ENCODE data around the gene FAXC.
A peak's percentile ranks its signal among the peaks of the same experiment; 100 is the strongest.
"Not testable (repeated sequence)": the region's sequence is repeated elsewhere in the genome, so short reads cannot be mapped to it uniquely, and the experiment has no call there.

The FAXC gene

DNA sequence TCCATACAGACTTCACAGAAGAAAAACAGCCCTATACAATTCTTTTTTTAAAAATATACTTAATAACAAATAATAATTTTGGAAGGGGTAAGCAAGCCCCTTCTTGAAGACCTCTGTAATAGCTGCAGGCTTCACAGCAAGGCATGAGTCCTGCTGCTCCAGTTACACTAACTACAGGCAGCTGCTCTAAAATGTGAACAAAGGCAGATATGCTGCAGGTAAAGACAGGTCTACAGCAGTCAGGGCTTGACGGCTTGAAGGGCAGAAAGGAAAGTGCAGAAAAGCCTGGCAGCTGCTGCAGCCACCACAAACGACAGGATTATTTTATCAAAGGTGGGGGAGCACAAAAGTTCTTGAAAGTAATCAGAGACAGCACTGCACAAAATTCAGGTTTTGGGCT, 11.3 kb downstream of the FAXC start:
- no peak for DNase-seq

DNA sequence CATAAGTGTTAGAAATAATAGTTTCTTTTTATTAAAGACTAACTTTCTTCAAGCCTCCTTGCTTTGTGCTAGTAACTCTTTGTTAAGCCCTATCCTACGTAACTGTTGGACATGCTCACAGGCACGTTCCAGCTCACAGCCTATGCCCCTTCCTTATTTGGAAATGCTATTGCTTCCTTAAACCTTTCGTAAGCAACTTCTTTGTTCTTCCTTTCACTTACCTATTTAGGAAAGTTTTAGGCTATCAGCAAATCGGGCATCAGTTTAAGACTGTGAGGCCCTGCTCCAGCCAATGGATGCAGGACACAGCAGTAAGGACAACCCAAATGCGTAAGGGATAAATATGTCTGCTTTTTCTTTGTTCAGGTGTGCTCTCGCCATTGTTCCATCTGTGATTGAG, 14.2 kb downstream of the FAXC start:
- DNase-seq = not testable (repeated sequence)

DNA sequence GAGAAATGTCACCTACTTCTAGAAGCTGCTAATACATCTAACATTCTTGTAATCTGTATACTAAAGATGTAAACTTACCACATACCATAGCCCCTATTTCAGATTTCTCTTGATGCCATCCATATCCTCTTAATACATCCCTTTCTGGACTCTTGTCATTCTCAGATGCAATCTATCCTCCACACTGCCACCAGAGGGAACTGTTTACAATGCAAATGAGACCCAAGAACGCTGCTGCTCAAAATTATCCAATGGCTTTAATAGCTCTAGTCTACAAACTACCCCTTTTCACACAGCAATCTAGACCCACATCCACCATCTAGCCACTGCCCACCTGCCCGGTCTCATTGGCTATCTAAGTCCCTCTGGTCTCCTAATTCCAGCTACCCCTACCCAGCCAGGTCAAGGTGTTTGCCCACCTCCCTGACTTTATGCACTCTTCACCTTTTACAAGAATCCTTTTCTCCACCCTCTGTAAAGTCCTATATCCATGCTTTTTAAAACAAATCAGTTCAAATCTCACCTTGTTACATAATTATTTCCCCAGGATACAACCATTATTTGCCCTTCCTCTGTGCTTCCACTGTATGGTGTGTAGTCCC, 14.8 kb downstream of the FAXC start:
- peak; percentile 21 for DNase-seq

DNA sequence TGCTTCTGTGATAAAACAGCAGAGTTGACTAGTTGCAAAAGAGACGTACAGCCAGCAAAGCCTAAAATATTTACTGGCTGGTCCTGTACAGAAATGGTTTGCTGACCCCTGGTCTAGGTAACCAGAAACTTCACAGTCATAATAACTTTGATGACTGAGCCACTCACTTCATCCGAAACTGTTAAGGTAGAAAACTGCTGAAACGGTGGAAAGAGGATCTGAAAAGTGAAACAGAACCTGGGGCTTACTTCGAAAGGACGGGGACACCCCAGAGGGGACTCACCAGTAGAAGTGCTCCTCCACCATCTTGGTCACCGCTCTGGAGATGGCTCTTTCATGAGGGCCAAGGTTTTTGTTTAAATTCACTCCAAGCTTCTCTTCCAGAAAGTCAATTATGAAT, 16.4 kb downstream of the FAXC start:
- DNase-seq = no peak

DNA sequence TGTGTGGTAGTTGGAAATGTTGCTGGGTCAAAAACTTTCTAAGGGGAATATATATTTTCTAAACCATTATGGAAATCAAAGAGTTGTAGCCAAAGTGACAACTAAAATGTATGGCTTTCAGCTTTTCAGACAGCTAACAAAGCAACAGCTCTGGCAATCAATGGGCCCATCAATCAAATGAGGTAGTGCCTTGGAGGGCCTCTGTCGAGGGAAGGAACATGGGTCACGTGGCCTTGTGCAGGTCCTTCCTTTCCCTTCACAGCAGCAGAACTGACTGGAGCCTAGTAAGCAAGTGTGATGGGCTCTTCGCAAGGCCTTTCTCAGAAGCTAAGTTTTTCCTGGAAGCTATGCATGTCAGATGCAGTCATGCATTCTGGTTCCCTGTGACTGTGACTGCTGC, 17.9 kb downstream of the FAXC start:
- no peak for DNase-seq

DNA sequence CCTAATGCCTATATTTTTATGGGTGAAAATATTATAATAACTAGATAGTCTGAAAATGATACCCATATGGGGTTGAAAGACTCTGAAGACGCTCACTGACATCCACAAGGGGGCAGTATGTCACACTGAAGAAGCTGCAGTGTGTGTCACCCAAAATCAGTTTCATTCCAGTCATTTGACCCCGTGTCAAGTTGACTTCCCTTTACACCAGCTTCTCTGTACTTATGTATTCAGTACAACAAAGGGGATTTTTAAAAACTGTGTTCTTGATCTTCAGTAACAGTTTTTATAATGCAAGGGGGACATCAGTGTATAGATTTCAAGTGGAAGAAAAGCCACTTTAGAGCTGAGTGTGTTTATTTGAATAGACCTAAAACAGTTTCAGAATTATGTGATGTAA, 19.3 kb downstream of the FAXC start:
- DNase-seq = no peak

DNA sequence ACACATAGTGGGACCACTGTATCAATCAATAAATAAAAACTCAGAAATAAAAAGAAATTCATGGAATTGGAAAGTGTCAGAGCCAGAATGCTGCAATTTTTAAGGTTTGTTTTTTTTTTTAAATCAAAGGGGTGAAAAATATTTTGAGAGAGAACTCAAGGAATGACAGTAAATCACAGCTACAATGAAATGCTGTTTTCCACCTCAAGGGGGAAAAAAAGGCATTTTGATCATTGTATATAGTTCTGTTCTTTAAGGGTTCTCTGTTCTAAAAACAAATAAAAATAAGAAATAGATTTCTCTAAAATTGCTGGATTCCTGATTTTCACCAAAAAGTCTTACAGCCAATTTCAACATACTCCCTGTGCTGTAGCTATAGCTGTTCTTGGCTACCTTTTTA, 24.5 kb downstream of the FAXC start:
- no peak for DNase-seq

DNA sequence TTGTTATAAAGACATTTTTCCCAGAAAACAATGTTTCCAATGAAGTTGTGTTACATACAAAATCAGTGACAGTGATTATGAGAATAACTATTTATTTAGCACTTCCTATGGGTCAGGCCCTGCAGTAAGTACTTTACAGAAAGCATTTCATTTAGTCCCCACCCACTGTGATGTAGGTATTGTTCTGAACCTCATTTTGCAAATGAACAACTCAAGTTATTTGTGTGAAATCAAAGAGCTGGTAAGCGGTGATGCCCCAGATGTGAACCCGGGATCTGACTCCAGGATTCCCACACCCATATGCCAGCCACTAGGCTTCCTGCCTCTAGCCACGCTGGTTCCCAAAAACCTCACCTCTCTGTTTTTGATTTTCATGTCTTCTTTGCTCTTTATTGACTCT, 30.9 kb downstream of the FAXC start:
- DNase-seq = no peak

DNA sequence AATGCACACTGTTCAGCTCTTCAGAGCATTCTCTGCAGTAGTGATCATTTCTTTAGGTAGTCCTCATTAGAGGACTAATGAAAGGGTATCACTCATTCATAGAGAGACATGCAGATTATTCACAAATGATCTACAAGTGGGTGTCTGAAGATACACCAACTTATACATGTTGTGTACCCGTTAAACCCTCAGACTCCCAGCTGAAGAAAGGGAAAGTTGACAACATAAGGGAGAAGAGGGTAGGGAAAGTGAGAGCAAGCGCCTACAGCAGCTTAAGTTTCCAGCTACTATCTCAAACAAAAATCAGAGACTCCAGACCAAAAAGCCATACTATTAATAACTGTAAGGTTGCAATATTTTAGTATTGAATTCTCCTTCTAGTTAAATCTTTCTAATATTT, 37.1 kb downstream of the FAXC start:
- DNase-seq = no peak

DNA sequence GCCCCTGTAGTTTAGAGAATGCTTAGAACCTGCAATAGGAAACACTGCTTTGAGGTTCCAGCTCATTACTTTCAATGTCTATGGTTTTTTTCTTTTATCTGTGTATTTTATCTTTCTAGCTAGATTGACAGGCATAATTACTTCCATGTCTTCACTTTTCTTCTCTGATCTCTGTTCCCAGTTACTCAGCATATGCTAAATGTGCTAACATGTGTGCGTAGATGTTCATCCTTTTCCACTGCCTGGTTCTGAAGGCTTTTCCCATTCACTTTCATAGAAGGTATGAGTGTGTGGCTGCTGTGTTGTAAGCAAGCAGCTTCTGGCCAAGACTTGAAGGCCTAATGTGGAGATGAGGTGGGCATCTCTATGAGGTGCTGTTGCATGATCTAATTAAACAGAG, 38.9 kb downstream of the FAXC start:
- DNase-seq = no peak

DNA sequence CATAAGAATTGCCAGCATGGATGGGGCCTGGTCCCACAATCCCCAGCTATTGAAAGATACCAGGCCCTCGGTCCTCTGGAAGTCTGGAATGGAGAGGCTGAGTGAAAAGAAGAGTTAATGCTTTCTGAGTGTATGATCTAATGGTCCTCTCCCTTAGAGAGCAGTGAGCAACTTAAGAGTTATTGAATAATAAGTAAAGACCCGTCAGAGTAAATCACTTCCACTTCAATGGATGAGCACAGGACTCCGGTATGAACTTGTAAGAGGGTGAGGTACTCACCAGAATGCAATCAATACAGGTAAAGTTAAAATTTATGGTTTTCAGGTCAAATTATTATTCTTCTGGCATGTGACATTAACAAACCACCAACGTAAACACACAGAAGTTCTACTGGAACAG, 39.9 kb downstream of the FAXC start:
- no peak for DNase-seq

DNA sequence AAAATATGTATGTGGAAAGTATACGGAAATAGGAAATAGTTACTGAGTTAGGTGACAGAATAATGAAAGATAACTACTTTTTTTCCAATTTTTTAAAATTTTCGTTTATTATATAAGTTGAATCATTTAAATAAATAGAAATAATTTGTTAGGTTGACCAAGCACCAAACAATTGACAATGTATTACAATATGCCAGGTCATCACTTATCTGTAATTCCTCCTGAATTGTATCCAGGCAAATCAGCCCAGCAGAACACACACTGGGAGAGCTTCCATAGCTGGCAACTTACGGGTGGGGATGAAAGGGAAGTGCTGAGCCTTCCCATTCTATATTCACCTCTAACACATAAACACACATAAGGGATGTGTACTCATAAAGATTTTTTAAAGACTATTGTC, 40.7 kb downstream of the FAXC start:
- no peak for DNase-seq

DNA sequence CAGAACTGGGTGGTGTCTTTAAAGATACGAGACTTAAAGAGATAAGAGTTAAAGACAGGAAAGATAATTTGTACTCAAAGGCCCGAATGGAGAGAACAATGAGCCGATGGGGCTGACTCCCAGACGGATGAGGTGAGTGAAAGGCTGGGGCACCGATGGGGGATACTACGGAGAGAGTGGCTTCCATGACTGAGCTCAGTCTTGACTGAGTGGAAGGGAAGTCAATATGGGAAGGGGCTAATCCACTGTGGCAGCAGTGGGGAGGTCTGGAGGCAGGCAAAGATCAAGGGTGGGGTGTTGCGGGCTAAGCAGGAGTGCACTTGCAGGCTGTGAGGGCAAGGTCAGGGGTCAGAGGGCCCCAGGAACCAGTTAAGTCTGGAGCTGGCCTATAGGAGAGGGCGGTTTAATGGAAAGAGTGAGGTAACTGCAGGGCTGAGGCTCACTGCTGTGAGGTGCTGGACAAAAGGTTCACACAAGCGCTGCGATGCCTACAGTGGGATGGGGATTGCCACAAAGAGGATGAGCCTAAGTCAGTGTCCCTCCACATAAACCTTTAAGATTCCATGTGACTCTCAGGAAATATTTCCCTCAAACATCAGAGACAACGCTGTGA, 42.1 kb downstream of the FAXC start:
- no peak for DNase-seq

DNA sequence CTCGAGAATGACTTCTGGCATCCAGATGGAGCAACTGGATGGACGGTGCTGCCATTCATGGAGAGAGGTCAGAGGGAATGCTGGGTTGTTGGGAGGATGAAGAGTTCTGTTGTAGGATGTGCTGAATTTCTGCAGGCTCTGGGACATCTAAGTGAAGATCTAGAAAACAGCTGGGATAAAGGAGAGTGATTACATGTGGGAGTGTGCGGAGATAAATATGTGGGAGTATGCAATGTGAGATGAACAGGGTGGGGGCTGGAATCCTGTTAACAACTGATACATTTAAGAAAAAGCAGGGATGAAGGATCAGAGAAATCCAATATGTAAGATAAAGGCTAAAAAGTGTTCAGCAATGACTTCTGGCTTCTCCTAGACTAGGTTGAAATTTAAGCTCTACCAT, 43.1 kb downstream of the FAXC start:
- DNase-seq = no peak

DNA sequence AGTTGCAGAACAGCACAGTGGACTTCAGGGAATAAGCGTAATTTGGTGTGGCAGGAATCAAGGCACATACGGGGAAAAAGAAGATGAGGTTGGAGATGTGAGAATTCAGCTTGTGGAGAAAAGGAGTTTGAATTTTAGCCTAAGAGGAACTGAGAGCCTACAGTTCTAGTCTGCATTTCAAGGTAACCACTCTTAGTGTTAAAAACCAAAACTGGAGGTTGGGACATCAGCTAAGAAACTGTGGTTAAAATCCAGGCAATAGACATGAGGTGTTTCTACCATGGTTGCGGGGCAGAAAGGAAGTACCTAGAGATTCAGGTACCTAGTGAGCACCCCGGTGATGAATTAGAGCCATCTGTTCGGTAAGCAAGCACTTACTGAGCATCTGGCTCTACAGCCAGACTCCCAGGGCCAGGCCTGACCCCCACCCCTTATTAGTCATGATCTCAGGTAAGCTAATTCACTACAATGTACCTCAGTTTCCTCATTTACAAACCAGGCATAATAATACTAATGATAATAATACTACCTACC, 44.4 kb downstream of the FAXC start:
- no peak for DNase-seq

DNA sequence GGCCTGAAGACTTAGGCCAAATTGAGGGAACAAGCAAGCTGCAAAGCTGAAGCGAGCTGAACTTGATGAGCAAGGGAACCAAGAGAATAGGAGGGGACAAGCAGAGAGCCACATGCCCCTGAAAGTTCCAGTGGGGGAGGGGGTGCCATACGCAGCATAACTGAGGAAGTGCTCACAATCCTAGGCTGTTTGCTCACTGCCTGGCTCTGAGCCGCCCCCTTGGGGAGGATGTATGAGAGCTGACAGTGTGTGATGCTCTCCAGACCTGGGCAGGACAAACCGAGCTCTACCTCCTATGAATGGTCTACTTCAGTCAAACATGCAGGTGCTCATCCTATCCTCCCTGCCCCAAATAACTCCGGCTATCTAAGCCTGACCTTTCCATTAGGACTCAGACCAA, 52.1 kb downstream of the FAXC start:
- DNase-seq = no peak

DNA sequence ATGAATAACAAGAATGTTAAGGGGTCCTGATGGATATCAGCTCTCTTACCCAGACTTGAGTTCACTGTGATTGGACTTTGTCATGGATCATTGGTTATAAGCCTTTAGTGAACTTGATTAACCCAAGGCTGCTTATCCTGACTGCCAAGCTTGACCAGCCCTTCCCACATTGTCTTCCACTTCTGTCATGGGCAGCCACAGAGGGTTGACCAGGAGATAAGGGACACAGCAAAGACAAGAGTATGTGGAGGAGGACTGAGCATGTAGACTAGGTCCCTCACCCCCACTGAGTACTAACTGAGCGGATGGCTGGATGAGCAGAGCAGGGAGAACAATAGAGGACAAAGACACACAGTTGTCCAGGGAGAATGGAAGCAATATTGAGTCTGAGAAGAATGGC, 52.5 kb downstream of the FAXC start:
- no peak for DNase-seq

DNA sequence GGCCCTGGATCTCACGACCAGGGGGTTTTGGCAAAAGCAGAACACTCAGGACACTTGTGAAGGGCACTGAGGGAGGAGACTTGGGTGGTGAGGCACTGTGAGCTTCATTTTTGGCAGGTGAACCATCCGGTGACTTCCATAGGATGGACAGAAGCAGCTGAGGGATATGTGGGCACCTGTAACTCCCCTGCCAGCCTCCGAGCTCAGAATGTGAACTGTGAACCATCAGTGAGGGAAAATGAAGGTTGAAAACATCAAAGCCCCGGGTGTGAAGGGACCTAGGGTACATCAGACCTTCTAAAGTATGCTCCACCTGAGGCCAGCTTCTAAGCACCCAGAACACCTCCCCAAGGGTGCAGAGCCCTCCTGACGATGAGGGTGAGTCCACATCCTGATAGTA, 53.2 kb downstream of the FAXC start:
- no peak for DNase-seq

DNA sequence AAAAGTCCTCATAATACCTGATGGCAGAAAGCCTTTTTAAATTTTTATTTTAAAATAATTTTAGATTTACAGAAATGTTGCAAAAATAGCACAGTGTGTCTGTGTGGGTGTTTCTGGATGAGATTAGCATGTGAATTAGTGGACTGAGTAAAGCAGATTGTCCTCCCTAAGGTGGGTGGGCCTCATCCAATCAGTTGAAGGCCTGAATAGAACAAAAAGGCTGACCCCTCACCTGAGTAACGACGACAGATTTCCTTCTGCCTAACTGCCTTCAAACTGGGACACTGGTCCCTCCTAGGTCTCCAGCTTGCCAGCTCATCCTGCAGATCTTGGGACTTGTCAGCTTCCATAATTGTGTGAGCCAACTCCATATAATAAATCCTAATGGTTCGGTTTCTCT, 54.2 kb downstream of the FAXC start:
- no peak for DNase-seq

DNA sequence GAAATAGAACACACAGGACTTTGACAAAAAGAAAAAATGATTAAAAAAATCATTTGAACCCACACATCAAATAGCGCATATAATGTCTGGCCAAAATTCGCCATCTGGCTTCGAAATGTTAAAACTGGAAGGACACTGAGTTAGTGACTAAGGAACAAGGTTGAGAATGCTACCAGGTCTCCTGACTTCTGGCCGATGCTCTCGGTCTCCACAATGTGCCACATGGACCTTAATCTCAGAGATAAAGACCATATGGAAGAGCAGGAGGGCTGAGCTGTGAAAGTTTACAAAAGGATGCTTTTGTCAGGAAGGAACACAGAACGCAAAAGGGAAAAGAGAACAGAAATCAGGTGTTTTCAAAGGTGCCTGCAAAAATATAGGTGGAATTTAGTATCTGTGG, 54.7 kb downstream of the FAXC start:
- DNase-seq = no peak

DNA sequence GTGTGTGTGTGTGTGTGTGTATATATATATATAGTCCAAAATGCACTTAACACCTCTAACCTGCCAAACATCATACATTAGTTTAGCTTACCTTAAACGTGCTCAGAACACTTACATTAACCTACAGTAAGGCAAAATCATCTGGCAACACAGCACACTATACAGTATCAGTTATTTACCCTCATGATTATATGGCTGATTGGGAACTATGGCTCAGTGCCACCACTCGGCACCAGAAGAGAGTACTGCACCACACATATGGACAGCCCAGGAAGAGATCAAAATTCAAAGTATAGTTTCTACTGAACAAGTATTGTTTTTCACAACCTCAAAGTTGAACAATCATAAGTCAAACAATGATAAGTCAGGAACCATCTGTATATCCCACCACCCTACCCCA, 59.8 kb downstream of the FAXC start:
- no peak for DNase-seq

DNA sequence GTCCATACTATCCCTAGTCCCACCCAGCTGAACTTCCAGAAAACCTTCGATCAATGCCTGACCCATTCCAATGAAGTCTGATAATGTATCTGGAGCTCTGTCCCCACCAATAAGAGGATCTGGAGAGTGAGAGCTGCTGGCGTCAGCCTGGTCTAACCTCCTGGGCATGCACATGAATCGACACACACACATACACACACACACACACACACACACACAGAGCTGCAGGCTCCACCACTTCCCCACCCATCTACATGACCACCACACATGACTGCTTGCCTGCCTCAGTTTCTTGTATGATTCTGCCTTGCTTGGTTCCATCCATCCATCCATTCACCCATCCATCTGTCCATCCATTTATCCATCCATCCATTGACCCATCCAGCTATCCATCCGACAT, 60.8 kb downstream of the FAXC start:
- DNase-seq = no peak

DNA sequence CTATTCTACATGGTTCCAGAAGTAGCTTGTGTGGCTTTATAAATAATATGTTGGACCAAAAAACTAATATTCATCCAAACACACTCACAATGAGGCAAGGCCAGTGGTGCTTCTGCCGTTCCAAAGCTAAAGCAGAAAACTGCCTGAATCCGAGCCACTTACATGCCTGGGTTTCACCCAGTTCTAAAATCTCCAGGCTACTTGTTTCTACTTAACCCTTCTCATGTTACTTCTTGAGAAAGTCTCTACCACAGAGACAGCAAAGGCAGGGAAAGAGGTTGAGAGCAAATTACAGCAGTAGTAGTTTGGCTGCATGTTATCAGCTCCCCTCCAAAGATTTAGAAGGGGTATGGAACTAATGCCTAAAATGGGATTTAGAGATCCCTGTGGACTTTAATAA, 62.0 kb downstream of the FAXC start:
- no peak for DNase-seq

DNA sequence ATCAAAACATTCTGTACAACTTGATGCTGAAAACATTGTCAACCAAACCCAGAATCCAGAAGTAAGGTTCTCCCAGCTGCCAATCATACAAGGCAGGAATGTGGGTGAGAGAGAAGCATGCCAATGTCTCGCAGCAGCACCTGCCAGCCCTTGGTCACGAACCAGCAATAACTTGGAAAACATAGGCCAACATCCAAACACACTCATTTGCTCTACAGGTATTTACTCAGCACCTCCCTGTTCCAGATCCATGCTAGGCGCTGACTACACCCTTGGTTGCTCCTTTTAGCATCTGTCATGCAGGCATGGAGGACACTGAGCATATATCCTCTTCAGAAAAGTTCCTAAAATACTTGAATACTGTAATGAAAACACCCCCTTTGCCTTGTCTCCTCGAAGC, 63.6 kb downstream of the FAXC start:
- no peak for DNase-seq

DNA sequence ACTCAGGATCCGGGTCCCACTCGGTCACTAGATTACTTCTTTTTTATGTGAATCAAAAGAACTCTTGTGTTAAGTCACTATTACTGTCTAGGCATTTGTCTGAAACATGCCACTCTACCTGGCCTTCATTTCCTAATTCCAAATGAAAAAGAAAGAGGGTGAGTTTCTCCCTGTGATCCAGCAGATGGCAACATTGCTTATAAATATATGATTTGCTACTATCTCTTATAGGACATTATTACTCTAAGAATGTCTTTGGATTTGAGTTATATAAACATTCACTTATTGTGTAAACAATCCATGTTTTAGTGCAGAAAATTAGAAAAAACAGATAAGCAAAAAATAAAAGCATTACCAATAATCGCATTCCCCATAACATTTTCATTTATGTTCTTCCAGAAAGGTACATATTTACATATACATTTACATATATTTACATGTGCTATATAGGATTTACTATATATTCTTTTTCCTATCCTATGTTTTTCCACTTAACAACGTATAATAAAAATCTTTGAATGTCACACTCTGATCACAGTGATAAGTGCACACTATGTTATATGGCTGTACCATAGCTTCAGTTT, 66.9 kb downstream of the FAXC start:
- no peak for DNase-seq
